Esophagus muscularis mucosa (tissue), 4 donors: ENCODE data around the gene PACSIN3. TPM values are rescaled to one million over a fixed set of nuclear protein-coding genes. Genes with fewer than 3 reads are reported as not detected.

ENCODE experiments used
- DNase-seq: peaks from one replicate; pipeline ENCODE4 v3.0.0-alpha.2; 2017; ENCODE audit errors: extremely low spot score
- H3K27ac ChIP-seq, 4 donors: fragments of 200-600 bp; sonication (generic); replicated peaks in 1 of 4; 1 replicate in 3 of 4; 2 replicates in 1 of 4; pipeline ENCODE4 v1.5.1; 2016 to 2019; ENCODE audit warnings: mild to moderate bottlenecking in 1 of 4
- H3K27me3 ChIP-seq, 4 donors: fragments of 200-600 bp; sonication (generic); one replicate each; pipeline versions ENCODE4 v1.5.1 to v1.6.0; 2016 to 2019
- H3K36me3 ChIP-seq, 4 donors: fragments of 200-600 bp; sonication (generic); one replicate each; pipeline ENCODE4 v1.5.1; 2016 to 2019
- H3K4me1 ChIP-seq, 4 donors: fragments of 200-600 bp; sonication (generic); one replicate each; pipeline ENCODE4 v1.5.1; 2016 to 2019
- H3K4me3 ChIP-seq, 4 donors: fragments of 200-600 bp; sonication (generic); 1 replicate in 2 of 4; 2 replicates in 2 of 4; pipeline ENCODE4 v1.5.1; 2016 to 2019; ENCODE audit warnings: mild to moderate bottlenecking in 4 of 4, moderate library complexity in 1 of 4
- H3K9me3 ChIP-seq, 4 donors: fragments of 200-600 bp; sonication (generic); 1 replicate in 3 of 4; 2 replicates in 1 of 4; pipeline ENCODE4 v1.5.1; 2016 to 2019
- CTCF ChIP-seq, 3 experiments: fragments of 200-600 bp in 2 of 3; fragments of 450-650 bp in 1 of 3; sonication (generic) in 2 of 3; IDR thresholded peaks; one replicate each; pipeline ENCODE4 v1.5.1; 2017 to 2019; ENCODE audit warnings: antibody characterized with exemption in 3 of 3, mild to moderate bottlenecking in 2 of 3, moderate library complexity in 1 of 3
- EP300 ChIP-seq: sonication (generic); formaldehyde crosslinking; IDR thresholded peaks from one replicate; pipeline ENCODE4 v1.6.1; 2017; ENCODE audit warnings: antibody characterized with exemption
- POLR2A ChIP-seq: fragments of 450-650 bp; IDR thresholded peaks from one replicate; pipeline ENCODE4 v1.6.1; 2017; ENCODE audit warnings: antibody characterized with exemption, moderate library complexity, mild to moderate bottlenecking, low read depth
- POLR2AphosphoS5 ChIP-seq, 2 donors: sonication (generic); formaldehyde crosslinking; IDR thresholded peaks; one replicate each; pipeline ENCODE4 v1.6.1; 2017; ENCODE audit warnings: antibody characterized with exemption in 2 of 2
- WGBS: methylation state at CpG from one replicate; pipeline ENCODE4 v1.1.5; 2018; 5-methylcytosine and 5-hydroxymethylcytosine counted together
- intact Hi-C: fragments of 100-400 bp; cut with DNase I; formaldehyde crosslinking; loops from one replicate; pipeline ENCODE4 v1.15.1; 2023
- total RNA-seq, 4 donors: library from RNA; depleted of rRNA; stranded (reverse); fragments of >200 nt; gene quantifications; one replicate each; pipeline versions ENCODE4 v1.1.0 to v1.2.1, GENCODE V29; 2016

Gene PACSIN3
- total RNA-seq, 4 donors from 2014 or later, result 43.6 to 89.9 (median 56.0) TPM

GRCh38 chr11:47156951-47157350 is 29.3 kb downstream of the PACSIN3 start:
- H3K27ac ChIP-seq, result no peak overlapping the region
- no peak overlapping the region for H3K4me3 ChIP-seq
- peaks cover 9 to 26% (median 25%) of the 10 kb centered on the region in 4 donors for H3K4me1 ChIP-seq
- no peak for TF ChIP-seq POLR2AphosphoS5 (IDR thresholded peaks at IDR 0.05)
- TF ChIP-seq CTCF (IDR thresholded peaks at IDR 0.05), result no peak
- no peak for TF ChIP-seq POLR2A
- TF ChIP-seq EP300, result no peak
- intact Hi-C loops, result no loop called here
- no peaks in the 10 kb centered on the region for H3K27me3 ChIP-seq
- DNase-seq, result no peak
- H3K36me3 ChIP-seq, result peaks cover 0 to 55% (median 16%) of the 10 kb centered on the region in 4 donors
- WGBS, result 89% methylated on average over 16 of the region's 20 CpGs
- H3K9me3 ChIP-seq, result no peaks in the 10 kb centered on the region

GRCh38 chr11:47156333-47156732 is 29.9 kb downstream of the PACSIN3 start:
- H3K4me3 ChIP-seq, result no peak overlapping the region
- no peak for DNase-seq
- 85% methylated on average over 6 of the region's 6 CpGs for WGBS

GRCh38 chr11:47155879-47156278 is 30.4 kb downstream of the PACSIN3 start:
- peaks cover 0 to 15% (median 14%) of the 10 kb centered on the region in 4 donors for H3K4me1 ChIP-seq
- H3K36me3 ChIP-seq, result peaks cover 0 to 51% (median 16%) of the 10 kb centered on the region in 4 donors
- H3K4me3 ChIP-seq, result no peak overlapping the region
- intact Hi-C loops, result no loop called here
- no peaks in the 10 kb centered on the region for H3K9me3 ChIP-seq
- no peak for DNase-seq
- TF ChIP-seq POLR2AphosphoS5 (IDR thresholded peaks at IDR 0.05) (no peak), POLR2A (no peak), EP300 (no peak), CTCF (IDR thresholded peaks at IDR 0.05) (no peak)
- H3K27me3 ChIP-seq, result no peaks in the 10 kb centered on the region
- H3K27ac ChIP-seq, result no peak overlapping the region
- 90% methylated on average over 4 of the region's 4 CpGs for WGBS

More at GRCh38 chr11:47156333-47156732, 29.9 kb downstream of the PACSIN3 start:
- intact Hi-C loops, result no loop called here
- Histone ChIP-seq H3K27me3 (no peaks in the 10 kb centered on the region), H3K27ac (no peak overlapping the region), H3K9me3 (no peaks in the 10 kb centered on the region), H3K4me1 (peaks cover 3 to 20% (median 19%) of the 10 kb centered on the region in 4 donors), H3K36me3 (peaks cover 0 to 51% (median 16%) of the 10 kb centered on the region in 4 donors)
- no peak for TF ChIP-seq CTCF (IDR thresholded peaks at IDR 0.05)

GRCh38 chr11:47154616-47155570 is 31.3 kb downstream of the PACSIN3 start:
- TF ChIP-seq POLR2A (no peak), POLR2AphosphoS5 (IDR thresholded peaks at IDR 0.05) (no peak), EP300 (no peak), CTCF (IDR thresholded peaks at IDR 0.05) (no peak)
- H3K9me3 ChIP-seq, result no peaks in the 10 kb centered on the region
- no peak overlapping the region for H3K27ac ChIP-seq
- no peak for DNase-seq
- H3K4me3 ChIP-seq, result no peak overlapping the region
- H3K36me3 ChIP-seq, result peaks cover 0 to 50% (median 16%) of the 10 kb centered on the region in 4 donors
- H3K4me1 ChIP-seq, result peaks cover 0 to 15% (median 13%) of the 10 kb centered on the region in 4 donors
- 79% methylated on average over 18 of the region's 18 CpGs for WGBS
- no peaks in the 10 kb centered on the region for H3K27me3 ChIP-seq
- intact Hi-C loops, result loop anchor here (5.0 kb wide), 1 partner anchor 153 kb away; no protein-coding TSS in a partner anchor
